ENCODE measurements around the gene NPY. TPM values are rescaled to one million over a fixed set of nuclear protein-coding genes. Genes with fewer than 3 reads are reported as not detected.

NPY gene
- total RNA-seq, 4 donors from 2014 or later: not detected

DNA sequence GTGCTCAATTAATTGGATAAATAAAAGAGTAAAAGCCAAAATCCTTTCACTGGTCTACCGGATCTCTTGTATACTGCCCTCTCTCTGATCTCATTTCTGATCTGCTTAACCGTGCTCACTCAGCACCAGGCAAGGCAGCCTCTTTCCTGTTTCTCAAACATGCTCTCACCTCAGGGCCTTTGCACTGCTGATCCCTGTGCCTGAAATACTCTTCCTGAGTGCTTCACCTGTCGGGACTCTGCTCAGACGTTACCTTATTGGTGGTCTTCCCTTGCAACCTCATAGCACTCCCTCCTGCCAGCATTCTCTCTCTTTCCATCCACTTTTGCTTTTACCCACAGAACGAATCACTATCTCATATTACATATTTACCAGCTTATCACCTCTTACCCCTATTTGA is 55.6 kb downstream of the NPY start:
- TF ChIP-seq, protein P1, sequence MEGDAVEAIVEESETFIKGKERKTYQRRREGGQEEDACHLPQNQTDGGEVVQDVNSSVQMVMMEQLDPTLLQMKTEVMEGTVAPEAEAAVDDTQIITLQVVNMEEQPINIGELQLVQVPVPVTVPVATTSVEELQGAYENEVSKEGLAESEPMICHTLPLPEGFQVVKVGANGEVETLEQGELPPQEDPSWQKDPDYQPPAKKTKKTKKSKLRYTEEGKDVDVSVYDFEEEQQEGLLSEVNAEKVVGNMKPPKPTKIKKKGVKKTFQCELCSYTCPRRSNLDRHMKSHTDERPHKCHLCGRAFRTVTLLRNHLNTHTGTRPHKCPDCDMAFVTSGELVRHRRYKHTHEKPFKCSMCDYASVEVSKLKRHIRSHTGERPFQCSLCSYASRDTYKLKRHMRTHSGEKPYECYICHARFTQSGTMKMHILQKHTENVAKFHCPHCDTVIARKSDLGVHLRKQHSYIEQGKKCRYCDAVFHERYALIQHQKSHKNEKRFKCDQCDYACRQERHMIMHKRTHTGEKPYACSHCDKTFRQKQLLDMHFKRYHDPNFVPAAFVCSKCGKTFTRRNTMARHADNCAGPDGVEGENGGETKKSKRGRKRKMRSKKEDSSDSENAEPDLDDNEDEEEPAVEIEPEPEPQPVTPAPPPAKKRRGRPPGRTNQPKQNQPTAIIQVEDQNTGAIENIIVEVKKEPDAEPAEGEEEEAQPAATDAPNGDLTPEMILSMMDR (IDR thresholded peaks at IDR 0.05 in 4 of 5, conservative IDR thresholded peaks at IDR 0.05 in 1 of 5): no peak
- TF ChIP-seq POLR2A (IDR thresholded peaks at IDR 0.05): no peak
- DNase-seq (no peak), ATAC-seq (no peak)
- H3K9me3 ChIP-seq: no peaks in the 10 kb centered on the region
- no peak overlapping the region for H3K27ac ChIP-seq
- peaks cover 0 to 5% of the 10 kb centered on the region in 2 donors for H3K4me1 ChIP-seq
- in situ Hi-C loops (cut with MboI; ENCODE audit: low sequenced_read_pairs in 4 of 4): no loop called here
- H3K4me3 ChIP-seq: no peak overlapping the region
- intact Hi-C loops (cut with DNase I; ENCODE audit: low total_unique reads): no loop called here
- peaks cover 0 to 3% (median 0%) of the 10 kb centered on the region in 3 donors for H3K27me3 ChIP-seq
- H3K36me3 ChIP-seq: no peaks in the 10 kb centered on the region

DNA sequence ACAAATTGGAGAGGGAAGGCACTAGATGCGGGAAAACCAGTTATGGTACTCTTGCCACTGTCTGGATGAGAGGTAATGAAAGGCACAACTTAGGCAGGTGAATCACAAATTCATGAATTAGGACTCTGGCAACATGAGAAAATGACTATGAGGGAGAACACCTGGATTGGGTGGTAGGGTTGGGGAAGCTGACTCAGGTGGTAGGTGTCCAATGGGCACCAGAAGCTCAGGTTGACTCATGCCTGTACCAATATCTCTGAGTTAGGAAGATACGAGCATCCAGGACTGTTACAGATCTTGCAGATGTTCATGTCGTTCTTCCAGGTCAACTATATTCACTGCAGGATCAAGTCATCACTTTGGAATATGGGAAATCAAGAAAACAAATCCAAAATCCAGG is 56.7 kb downstream of the NPY start:
- TF ChIP-seq POLR2A (IDR thresholded peaks at IDR 0.05): no peak
- TF ChIP-seq, protein P1 (IDR thresholded peaks at IDR 0.05 in 4 of 5, conservative IDR thresholded peaks at IDR 0.05 in 1 of 5): no peak

More for the DNA sequence above, 56.7 kb downstream of the NPY start:
- no peaks in the 10 kb centered on the region for H3K9me3 ChIP-seq
- H3K27me3 ChIP-seq: peaks cover 0 to 1% (median 0%) of the 10 kb centered on the region in 3 donors
- no peak for DNase-seq
- H3K27ac ChIP-seq: no peak overlapping the region
- in situ Hi-C loops (cut with MboI; ENCODE audit: low sequenced_read_pairs in 4 of 4) (no loop called here), intact Hi-C loops (cut with DNase I; ENCODE audit: low total_unique reads) (no loop called here)
- H3K36me3 ChIP-seq: no peaks in the 10 kb centered on the region
- no peak for ATAC-seq
- H3K4me3 ChIP-seq: no peak overlapping the region
- H3K4me1 ChIP-seq: peaks cover 0 to 5% of the 10 kb centered on the region in 2 donors

Data from gastrocnemius medialis (tissue), 4 donors.